Right atrium auricular region (tissue), 2 donors: Measurements from ENCODE around the gene FLACC1. TPM values are rescaled to one million over a fixed set of nuclear protein-coding genes. Genes with fewer than 3 reads are reported as not detected.
"Not testable (repeated sequence)": the region's sequence is repeated elsewhere in the genome, so short reads cannot be mapped to it uniquely, and the experiment has no call there.

ENCODE experiments used
- DNase-seq: peaks from one replicate; pipeline ENCODE4 v3.0.0-alpha.2; 2019; ENCODE audit warnings: low spot score
- H3K27ac ChIP-seq, 2 donors: fragments of 200-600 bp; sonication (generic); 1 replicate in 1 of 2; 2 replicates in 1 of 2; pipeline ENCODE4 v1.5.1; 2016 to 2019
- H3K27me3 ChIP-seq, 2 donors: fragments of 200-600 bp; sonication (generic); one replicate each; pipeline versions ENCODE4 v1.5.1 to v1.6.0; 2017 to 2019
- H3K36me3 ChIP-seq: fragments of 200-600 bp; sonication (generic); one replicate; pipeline ENCODE4 v1.5.1; 2016
- H3K4me1 ChIP-seq, 2 donors: fragments of 200-600 bp; sonication (generic); one replicate each; pipeline versions ENCODE4 v1.5.1 to v1.6.0; 2017 to 2019
- H3K4me3 ChIP-seq, 2 donors: fragments of 200-600 bp; sonication (generic); 1 replicate in 1 of 2; 2 replicates in 1 of 2; pipeline ENCODE4 v1.5.1; 2017 to 2019; ENCODE audit warnings: mild to moderate bottlenecking in 1 of 2, moderate library complexity in 1 of 2
- H3K9me3 ChIP-seq, 2 donors: fragments of 200-600 bp; sonication (generic); one replicate each; pipeline ENCODE4 v1.5.1; 2019
- total RNA-seq, 2 donors: library from RNA; depleted of rRNA; stranded (reverse); fragments of >200 nt; gene quantifications; one replicate each; pipeline ENCODE4 v1.1.0, GENCODE V29; 2016
- TF ChIP-seq, protein P1 (sequence below), 2 donors: fragments of 200-600 bp; sonication (generic); IDR thresholded peaks; one replicate each; pipeline ENCODE4 v1.5.1; 2019; ENCODE audit warnings: antibody characterized with exemption in 2 of 2

FLACC1 gene
- total RNA-seq, 2 donors from 2014 or later, result 6.2 to 7.5 TPM

DNA sequence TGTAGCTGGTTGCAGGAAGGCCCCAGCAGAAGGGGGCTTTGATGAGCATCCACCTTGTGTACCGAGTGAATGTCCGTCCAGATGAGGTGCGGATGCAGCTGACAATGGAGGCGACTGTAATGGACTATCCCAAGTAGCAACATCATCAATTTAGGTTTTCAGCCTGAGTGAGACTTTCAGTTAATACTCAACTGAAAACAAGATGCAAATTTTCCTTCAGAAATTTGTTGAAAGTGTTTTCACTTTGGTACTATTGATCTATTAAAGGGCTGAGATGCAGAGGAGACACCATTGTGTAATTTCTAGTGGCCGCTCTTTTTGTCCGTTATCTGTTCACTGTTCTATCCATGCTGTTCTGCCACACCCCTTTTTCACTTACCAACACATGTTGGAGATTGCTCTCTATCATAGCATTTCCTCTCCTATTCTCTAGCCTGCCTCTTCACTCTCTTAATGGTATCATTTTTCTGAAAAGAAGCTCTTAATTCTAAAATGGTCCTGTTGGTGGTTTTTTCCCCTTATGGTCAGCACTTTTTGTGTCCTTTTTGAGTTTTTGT is 108.8 kb downstream of the FLACC1 start:
- H3K4me3 ChIP-seq, result no peak overlapping the region
- DNase-seq, result no peak
- TF ChIP-seq, protein P1, sequence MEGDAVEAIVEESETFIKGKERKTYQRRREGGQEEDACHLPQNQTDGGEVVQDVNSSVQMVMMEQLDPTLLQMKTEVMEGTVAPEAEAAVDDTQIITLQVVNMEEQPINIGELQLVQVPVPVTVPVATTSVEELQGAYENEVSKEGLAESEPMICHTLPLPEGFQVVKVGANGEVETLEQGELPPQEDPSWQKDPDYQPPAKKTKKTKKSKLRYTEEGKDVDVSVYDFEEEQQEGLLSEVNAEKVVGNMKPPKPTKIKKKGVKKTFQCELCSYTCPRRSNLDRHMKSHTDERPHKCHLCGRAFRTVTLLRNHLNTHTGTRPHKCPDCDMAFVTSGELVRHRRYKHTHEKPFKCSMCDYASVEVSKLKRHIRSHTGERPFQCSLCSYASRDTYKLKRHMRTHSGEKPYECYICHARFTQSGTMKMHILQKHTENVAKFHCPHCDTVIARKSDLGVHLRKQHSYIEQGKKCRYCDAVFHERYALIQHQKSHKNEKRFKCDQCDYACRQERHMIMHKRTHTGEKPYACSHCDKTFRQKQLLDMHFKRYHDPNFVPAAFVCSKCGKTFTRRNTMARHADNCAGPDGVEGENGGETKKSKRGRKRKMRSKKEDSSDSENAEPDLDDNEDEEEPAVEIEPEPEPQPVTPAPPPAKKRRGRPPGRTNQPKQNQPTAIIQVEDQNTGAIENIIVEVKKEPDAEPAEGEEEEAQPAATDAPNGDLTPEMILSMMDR (IDR thresholded peaks at IDR 0.05), result no peak
- no peaks in the 10 kb centered on the region for H3K36me3 ChIP-seq
- H3K9me3 ChIP-seq, result no peaks in the 10 kb centered on the region
- H3K27me3 ChIP-seq, result no peaks in the 10 kb centered on the region
- no peak overlapping the region for H3K27ac ChIP-seq
- H3K4me1 ChIP-seq, result no peaks in the 10 kb centered on the region

DNA sequence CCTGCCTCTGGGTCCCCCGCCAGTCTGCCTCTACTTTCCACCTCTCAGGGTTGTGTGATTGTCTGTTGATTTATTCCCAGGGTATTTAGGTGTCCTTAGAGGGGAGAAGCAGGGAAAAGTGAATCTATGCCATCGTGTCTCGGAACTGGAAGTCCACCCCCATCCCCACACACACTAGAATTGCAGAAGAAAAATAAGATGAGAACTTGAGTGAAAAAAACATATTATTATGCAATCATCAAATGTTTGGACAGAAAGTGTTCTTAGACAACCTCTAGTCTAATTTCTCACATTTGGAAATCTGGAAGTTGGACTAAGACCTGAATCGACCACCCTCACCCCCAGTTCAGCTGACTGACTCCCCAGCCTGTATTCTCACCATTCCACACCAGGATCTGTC is 110.9 kb downstream of the FLACC1 start:
- Histone ChIP-seq H3K9me3 (peaks cover 0 to 6% of the 10 kb centered on the region in 2 donors), H3K27me3 (no peaks in the 10 kb centered on the region), H3K36me3 (no peaks in the 10 kb centered on the region), H3K27ac (no peak overlapping the region), H3K4me1 (no peaks in the 10 kb centered on the region), H3K4me3 (no peak overlapping the region)
- DNase-seq, result no peak
- TF ChIP-seq, protein P1 (IDR thresholded peaks at IDR 0.05), result no peak

GRCh38 chr2:201244829-201245228 is 112.3 kb downstream of the FLACC1 start:
- no peak overlapping the region for H3K27ac ChIP-seq
- TF ChIP-seq, protein P1 (IDR thresholded peaks at IDR 0.05), result no peak
- no peaks in the 10 kb centered on the region for H3K4me1 ChIP-seq
- H3K36me3 ChIP-seq, result no peaks in the 10 kb centered on the region
- peaks cover 0 to 6% of the 10 kb centered on the region in 2 donors for H3K9me3 ChIP-seq
- no peak for DNase-seq
- H3K27me3 ChIP-seq, result no peaks in the 10 kb centered on the region
- no peak overlapping the region for H3K4me3 ChIP-seq

DNA sequence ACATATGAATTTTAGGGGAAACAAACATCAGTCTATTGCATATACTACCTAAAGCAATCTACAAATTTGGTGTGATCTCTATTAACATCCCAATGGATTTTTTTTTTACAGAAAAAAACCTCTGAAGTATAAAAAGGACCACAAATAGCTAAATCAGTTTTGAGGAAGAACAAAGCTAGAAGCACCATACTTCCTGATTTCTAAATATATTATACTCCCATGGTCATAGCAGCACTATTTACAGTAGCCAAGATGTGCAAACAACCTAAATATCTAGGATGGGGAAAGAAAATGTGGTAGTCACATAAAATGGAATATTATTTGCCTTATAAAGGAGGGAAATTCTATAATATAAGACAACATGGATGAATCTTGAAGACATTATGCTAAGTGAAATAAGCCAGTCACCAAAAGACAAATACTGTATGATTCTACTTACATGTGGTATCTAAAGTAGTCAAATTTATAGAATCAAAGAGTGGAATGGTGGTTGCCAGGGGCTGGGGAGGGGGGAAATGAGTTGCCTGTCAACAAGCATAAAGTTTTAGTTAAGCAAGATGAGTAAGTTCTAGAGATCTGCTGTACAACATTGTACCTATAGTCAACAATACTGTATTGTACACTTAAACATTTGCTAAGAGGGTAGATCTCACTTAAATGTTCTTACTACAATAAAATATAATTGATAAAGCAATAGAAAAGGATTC is 114.4 kb downstream of the FLACC1 start:
- H3K4me1 ChIP-seq, result no peaks in the 10 kb centered on the region
- DNase-seq, result no peak
- H3K9me3 ChIP-seq, result peaks cover 0 to 6% of the 10 kb centered on the region in 2 donors
- no peak overlapping the region for H3K4me3 ChIP-seq
- TF ChIP-seq, protein P1 (IDR thresholded peaks at IDR 0.05), result no peak
- H3K27me3 ChIP-seq, result no peaks in the 10 kb centered on the region
- no peak overlapping the region for H3K27ac ChIP-seq
- H3K36me3 ChIP-seq, result no peaks in the 10 kb centered on the region

GRCh38 chr2:201239167-201239935 is 117.8 kb downstream of the FLACC1 start:
- peak overlapping the region; percentile 48 to 53 for H3K27ac ChIP-seq
- peak; percentile 89 for DNase-seq
- not testable (repeated sequence) for H3K27me3 ChIP-seq, H3K4me3 ChIP-seq, H3K9me3 ChIP-seq, H3K36me3 ChIP-seq
- peaks cover 0 to 11% of the 10 kb centered on the region in 2 donors for H3K4me1 ChIP-seq

Other genes with a start within 250 kb of the FLACC1 start
- gene CFLAR, start 241.2 kb downstream of the FLACC1 start, total RNA-seq, result 100 to 1,000 TPM; 154 to 179 TPM
- 1 to 10 TPM; 3.5 to 6.8 TPM for gene CASP10, start 174.2 kb downstream of the FLACC1 start, total RNA-seq
- gene CASP8, start 96.8 kb downstream of the FLACC1 start, total RNA-seq, result 1 to 10 TPM; 3.5 to 5.1 TPM
- 100 to 1,000 TPM in 1 of 2 donors, 10 to 100 TPM in 1; 89.7 to 130 TPM for gene TRAK2, start 94.1 kb upstream of the FLACC1 start, total RNA-seq
- 10 to 100 TPM; 28.5 to 78.1 TPM for gene STRADB, start 94.4 kb upstream of the FLACC1 start, total RNA-seq